K562 (cell line): ENCODE measurements around the gene SERGEF. TPM values are rescaled to one million over a fixed set of nuclear protein-coding genes. Genes with fewer than 3 reads are reported as not detected.

Experiments
- ATAC-seq: fragments of 200-7000 bp; cut with Tn5 transposase; 3 replicates; pipeline ENCODE4 v1.9.1; 2020; ENCODE audit warnings: moderate library complexity
- BruUV-seq: library from RNA; stranded (reverse); fragments of 400-500 nt; replicated peaks from 2 replicates; lab custom pipeline; 2021; lab: Mats Ljungman, UMichigan
- CTCF ChIA-PET: fragments of 300-600 bp; formaldehyde crosslinking; extraction: SDS; loops from one replicate; lab custom pipeline; 2021; ENCODE audit warnings: low intra/inter-chr PET ratio; lab: Yijun Ruan, JAX
- POLR2A ChIA-PET: fragments of 300-600, 350-650 bp; sonication (Branson Sonifier 250); formaldehyde crosslinking; extraction: SDS; loops from one replicate; lab custom pipeline; 2021; ENCODE audit warnings: antibody characterized with exemption, inconsistent platforms; lab: Yijun Ruan, JAX
- DNase-seq, 4 experiments: peaks; one replicate each; pipeline versions ENCODE4 v3.0.0 to v3.0.0-alpha.2; 2011 to 2018; ENCODE audit warnings: low spot score in 3 of 4, mixed read lengths in 3 of 4; ENCODE audit errors: extremely low read depth in 1 of 4
- FAIRE-seq: peaks from 2 replicates; lab custom pipeline; 2011; peaks lifted over from hg19 to GRCh38; lab: Jason Lieb, UNC
- H2AFZ ChIP-seq: 2 replicates; pipeline ENCODE4 v1.6.0; 2011; ENCODE audit warnings: low read depth, low read length, control low read depth, inconsistent platforms
- H3K27ac ChIP-seq: fragments of 200-600 bp; 3 replicates; pipeline ENCODE4 v1.8.0; 2011; ENCODE audit warnings: low read depth, mild to moderate bottlenecking, control low read depth, inconsistent platforms, low read length, moderate library complexity, mixed read lengths; ENCODE audit errors: extremely low read depth
- H3K27me3 ChIP-seq, 2 experiments: fragments of 300-600 bp in 1 of 2; 2 replicates in 1 of 2; 3 replicates in 1 of 2; pipeline versions ENCODE4 v1.6.0 to v1.8.0; 2011; ENCODE audit warnings: inconsistent platforms in 2 of 2, low read length in 2 of 2, mild to moderate bottlenecking in 1 of 2, mixed read lengths in 1 of 2, moderate library complexity in 1 of 2; ENCODE audit not compliant: control insufficient read depth in 2 of 2, insufficient read depth in 2 of 2
- H3K36me3 ChIP-seq: fragments of 300-600 bp; 3 replicates; pipeline ENCODE4 v1.8.0; 2011; ENCODE audit warnings: mild to moderate bottlenecking, low read length, inconsistent platforms; ENCODE audit not compliant: control insufficient read depth, insufficient read depth
- H3K4me1 ChIP-seq, 2 experiments: fragments of 200-600 bp in 1 of 2; replicated peaks in 1 of 2; 2 replicates in 1 of 2; 3 replicates in 1 of 2; pipeline versions ENCODE4 v1.5.1 to v1.8.0; 2011; ENCODE audit warnings: inconsistent platforms in 2 of 2, low read length in 2 of 2, mild to moderate bottlenecking in 1 of 2, mixed read lengths in 1 of 2, moderate library complexity in 1 of 2; ENCODE audit not compliant: control insufficient read depth in 2 of 2, insufficient read depth in 2 of 2
- H3K4me2 ChIP-seq: 2 replicates; pipeline ENCODE4 v1.6.1; 2011; ENCODE audit warnings: low read length, control low read depth, inconsistent platforms, mixed read lengths; ENCODE audit not compliant: insufficient read depth
- H3K4me3 ChIP-seq: fragments of 200-600 bp; sonication (generic), shearing (Covaris generic); 2 replicates; pipeline ENCODE4 v1.5.1; 2016; ENCODE audit warnings: control low read depth, inconsistent platforms
- H3K79me2 ChIP-seq: fragments of 200-600 bp; 3 replicates; pipeline ENCODE4 v1.8.0; 2011; ENCODE audit warnings: low read length, inconsistent platforms; ENCODE audit not compliant: control insufficient read depth, insufficient read depth
- H3K9ac ChIP-seq, 2 experiments: 2 replicates each; pipeline versions ENCODE4 v1.6.0 to v1.6.1; 2011; ENCODE audit warnings: low read depth in 2 of 2, low read length in 2 of 2, control low read depth in 1 of 2, inconsistent platforms in 1 of 2, mild to moderate bottlenecking in 1 of 2, mixed read lengths in 1 of 2; ENCODE audit not compliant: insufficient read depth in 1 of 2
- H3K9me1 ChIP-seq: one replicate; pipeline ENCODE4 v1.6.0; 2011; ENCODE audit warnings: inconsistent platforms, mild to moderate bottlenecking, low read length, moderate library complexity; ENCODE audit not compliant: control insufficient read depth, insufficient read depth
- H3K9me3 ChIP-seq: replicated peaks from 2 replicates; pipeline ENCODE4 v1.5.1; 2011; ENCODE audit warnings: low read depth, low read length, inconsistent platforms; ENCODE audit not compliant: control insufficient read depth, insufficient read depth
- H4K20me1 ChIP-seq: replicated peaks from 2 replicates; pipeline ENCODE4 v1.6.1; 2011; ENCODE audit warnings: low read length, inconsistent platforms, mixed read lengths; ENCODE audit not compliant: control insufficient read depth, insufficient read depth
- ELK3 ChIP-seq: fragments of 450-650 bp; formaldehyde crosslinking; IDR thresholded peaks from 2 replicates; pipeline ENCODE4 v1.4.0; 2020; ENCODE audit warnings: mild to moderate bottlenecking
- NBN ChIP-seq: fragments of 450-650 bp; IDR thresholded peaks from 2 replicates; pipeline ENCODE4 v1.6.1; 2016; ENCODE audit warnings: low read depth, mild to moderate bottlenecking
- NCOA4 ChIP-seq: fragments of 450-650 bp; IDR thresholded peaks from 2 replicates; pipeline ENCODE4 v1.6.1; 2018; ENCODE audit warnings: mild to moderate bottlenecking; ENCODE audit not compliant: partially characterized antibody
- PTBP1 ChIP-seq: fragments of 200-400 bp; formaldehyde crosslinking; IDR thresholded peaks from 2 replicates; pipeline ENCODE4 v1.6.1; 2017; ENCODE audit warnings: low read depth, low read length
- ZBTB12 ChIP-seq: fragments of 250-450 bp; sonication (Bioruptor Pico); IDR thresholded peaks from 2 replicates; pipeline ENCODE4 v1.4.0; 2020
- ZNF280A ChIP-seq: fragments of 450-650 bp; IDR thresholded peaks from 2 replicates; pipeline ENCODE4 v1.6.1; 2018; ENCODE audit warnings: mild to moderate bottlenecking, low read depth; ENCODE audit not compliant: partially characterized antibody
- ZNF511 ChIP-seq: sonication (generic); formaldehyde crosslinking; IDR thresholded peaks from 2 replicates; pipeline ENCODE4 v1.8.0; 2022; ENCODE audit warnings: mild to moderate bottlenecking, missing genetic modification reagents
- WGBS: fragments of 100-300 bp; shearing (Covaris generic); methylation state at CpG from one replicate; pipeline ENCODE4 v1.1.6; 2016; ENCODE audit warnings: low coverage, mixed read lengths; ENCODE audit not compliant: insufficient coverage; ENCODE audit errors: missing lambda C conversion rate; 5-methylcytosine and 5-hydroxymethylcytosine counted together
- in situ Hi-C: fragments of 300-500 bp; cut with MboI; formaldehyde crosslinking; loops from 4 replicates; pipeline ENCODE4 v1.15.0; 2018; ENCODE audit warnings: inconsistent platforms, mixed read lengths
- intact Hi-C: fragments of 100-400 bp; cut with micrococcal nuclease; formaldehyde crosslinking; loops from 2 replicates; pipeline ENCODE4 v1.14.2; 2022
- polyA plus RNA-seq, 8 experiments: library from polyadenylated mRNA; depleted of rRNA in 4 of 8; stranded (reverse) in 5 of 8; unstranded in 3 of 8; fragments of >200 nt; fragmentation: Nextera tagmentation in 2 of 8; fragmentation: Illumina TruSeq in 1 of 8; extraction: Ambion mirVana in 2 of 8; extraction: Trizol in 1 of 8; gene quantifications; 2 replicates each; pipeline versions ENCODE4 v1.2.1 to v1.2.3, GENCODE V29; 2011 to 2014; ENCODE audit warnings: inconsistent platforms in 1 of 8, missing spikeins in 1 of 8
- total RNA-seq, 7 experiments: library from RNA; depleted of rRNA in 6 of 7; stranded (reverse); fragments of >200 nt in 6 of 7; fragmentation: Illumina TruSeq in 2 of 7; extraction: Trizol in 2 of 7; gene quantifications; 2 replicates each; pipeline versions ENCODE4 v1.2.1 to v1.2.3, GENCODE V29; 2011 to 2021; ENCODE audit warnings: low replicate concordance in 1 of 7

The SERGEF gene
- total and polyA plus RNA-seq, 9 of the 15 experiments (the other 6 are each of a cell fraction or from before 2014, with no cell fraction given), result 10.2 to 28.0 (median 19.9) TPM

GRCh38 chr11:17794981-17795380 is 217.9 kb downstream of the SERGEF start:
- no peak overlapping the region for H3K9ac ChIP-seq
- TF ChIP-seq ZNF280A (no peak), NBN (no peak), PTBP1 (no peak), ELK3 (no peak), ZBTB12 (no peak), ZNF511 (CRISPR knock-in tag) (no peak), NCOA4 (no peak)
- no peaks in the 10 kb centered on the region for H3K27me3 ChIP-seq
- POLR2A ChIA-PET, result no interaction called here
- CTCF ChIA-PET, result no interaction called here
- no peaks in the 10 kb centered on the region for H3K36me3 ChIP-seq
- DNase-seq (no peak), ATAC-seq (no peak), FAIRE-seq (no peak)
- no peak overlapping the region for H3K4me3 ChIP-seq
- in situ Hi-C loops, result no loop called here
- no peaks in the 10 kb centered on the region; the same call in 1 of the 2 replicates for H4K20me1 ChIP-seq
- H3K9me1 ChIP-seq, result no peaks in the 10 kb centered on the region
- H3K4me2 ChIP-seq, result no peak overlapping the region
- H3K79me2 ChIP-seq, result no peaks in the 10 kb centered on the region
- 39% methylated on average over 4 of the region's 5 CpGs for WGBS
- no peaks in the 10 kb centered on the region for H3K9me3 ChIP-seq
- H2AFZ ChIP-seq, result no peak overlapping the region
- intact Hi-C loops, result no loop called here
- no peaks in the 10 kb centered on the region for H3K4me1 ChIP-seq
- BruUV-seq, result no TSS peak
- H3K27ac ChIP-seq, result no peak overlapping the region
